SK-N-SH (cell line): ENCODE results near the gene CHD9. TPM values are rescaled to one million over a fixed set of nuclear protein-coding genes. Genes with fewer than 3 reads are reported as not detected.
A peak's percentile ranks its signal among the peaks of the same experiment; 100 is the strongest.

Source experiments
- CTCF ChIA-PET: fragments of 300-600, 350-600 bp; formaldehyde crosslinking; extraction: SDS; loops from one replicate; lab custom pipeline; 2021; lab: Yijun Ruan, JAX
- POLR2A ChIA-PET: fragments of 350-600 bp; sonication (Branson Sonifier 250); formaldehyde crosslinking; extraction: SDS; loops from one replicate; lab custom pipeline; 2020; ENCODE audit warnings: antibody characterized with exemption, inconsistent platforms; lab: Yijun Ruan, JAX
- DNase-seq: peaks from one replicate; pipeline ENCODE4 v3.0.0; 2012
- H2AFZ ChIP-seq: fragments of 200-600 bp; sonication (generic); 2 replicates; pipeline ENCODE4 v1.8.1; 2016; ENCODE audit warnings: antibody characterized with exemption, mild to moderate bottlenecking, low read depth
- H3F3A ChIP-seq: fragments of 200-600 bp; sonication (generic); replicated peaks from 2 replicates; pipeline ENCODE3; 2016; ENCODE audit warnings: antibody characterized with exemption, mild to moderate bottlenecking; ENCODE audit not compliant: insufficient read depth
- H3K27ac ChIP-seq, 2 experiments: fragments of 200-500 bp in 1 of 2; fragments of 200-600 bp in 1 of 2; sonication (Bioruptor generic) in 1 of 2; sonication (generic), shearing (Covaris generic) in 1 of 2; 2 replicates each; pipeline versions ENCODE4 v1.5.1 to v1.6.1; 2014 to 2016; ENCODE audit warnings: low read depth in 2 of 2, inconsistent platforms in 1 of 2, low read length in 1 of 2, mild to moderate bottlenecking in 1 of 2, mixed read lengths in 1 of 2
- H3K27me3 ChIP-seq: fragments of 200-600 bp; sonication (generic), shearing (Covaris generic); 2 replicates; pipeline ENCODE4 v1.6.1; 2016; ENCODE audit warnings: mixed run types; ENCODE audit not compliant: insufficient read depth
- H3K36me3 ChIP-seq, 2 experiments: fragments of 200-500 bp in 1 of 2; fragments of 200-600 bp in 1 of 2; sonication (Bioruptor generic) in 1 of 2; sonication (generic) in 1 of 2; replicated peaks in 1 of 2; 2 replicates each; pipeline versions ENCODE3 to v1.5.1; 2014 to 2016; ENCODE audit warnings: low read length in 1 of 2, mild to moderate bottlenecking in 1 of 2; ENCODE audit not compliant: insufficient read depth in 2 of 2, control insufficient read depth in 1 of 2
- H3K4me1 ChIP-seq, 2 experiments: fragments of 200-500 bp in 1 of 2; fragments of 200-600 bp in 1 of 2; sonication (Bioruptor generic) in 1 of 2; sonication (generic), shearing (Covaris generic) in 1 of 2; 2 replicates each; pipeline versions ENCODE4 v1.5.1 to v1.6.1; 2014 to 2016; ENCODE audit warnings: low read depth in 1 of 2, low read length in 1 of 2, mixed run types in 1 of 2; ENCODE audit not compliant: insufficient read depth in 2 of 2, control insufficient read depth in 1 of 2
- H3K4me2 ChIP-seq: fragments of 200-600 bp; sonication (generic), shearing (Covaris generic); 2 replicates; pipeline ENCODE4 v1.6.1; 2017; ENCODE audit warnings: mixed run types
- H3K4me3 ChIP-seq, 2 experiments: fragments of 200-500 bp in 1 of 2; fragments of 200-600 bp in 1 of 2; sonication (Bioruptor generic) in 1 of 2; sonication (generic), shearing (Covaris generic) in 1 of 2; 2 replicates each; pipeline versions ENCODE4 v1.5.1 to v1.8.1; 2014 to 2016; ENCODE audit warnings: low read depth in 2 of 2, inconsistent platforms in 1 of 2, low read length in 1 of 2, mild to moderate bottlenecking in 1 of 2, mixed read lengths in 1 of 2, moderate library complexity in 1 of 2
- H3K79me2 ChIP-seq: fragments of 200-600 bp; sonication (generic); 2 replicates; pipeline ENCODE4 v1.8.1; 2017; ENCODE audit warnings: mild to moderate bottlenecking; ENCODE audit not compliant: insufficient read depth
- H3K9ac ChIP-seq: fragments of 200-600 bp; sonication (generic); 2 replicates; pipeline ENCODE4 v1.6.1; 2017; ENCODE audit warnings: mixed run types
- H3K9me2 ChIP-seq: fragments of 200-600 bp; sonication (generic); 2 replicates; pipeline ENCODE4 v1.6.1; 2017; ENCODE audit warnings: mixed run types
- H3K9me3 ChIP-seq: fragments of 200-600 bp; sonication (generic); 2 replicates; pipeline ENCODE4 v1.6.1; 2017; ENCODE audit warnings: mixed run types, mild to moderate bottlenecking, moderate library complexity
- H4K20me1 ChIP-seq: fragments of 200-600 bp; sonication (generic); 2 replicates; pipeline ENCODE4 v1.6.1; 2017; ENCODE audit warnings: mild to moderate bottlenecking, mixed run types; ENCODE audit not compliant: insufficient read depth
- CHD2 ChIP-seq: fragments of 150-350 bp; IDR thresholded peaks from 2 replicates; pipeline ENCODE4 v1.6.1; 2018; ENCODE audit warnings: low read length; ENCODE audit not compliant: partially characterized antibody
- EP300 ChIP-seq, 2 experiments: IDR thresholded peaks; 2 replicates each; pipeline versions ENCODE4 v1.4.0 to v1.6.1; 2012; ENCODE audit warnings: borderline replicate concordance in 1 of 2, low read depth in 1 of 2, low read length in 1 of 2
- FOSL2 ChIP-seq: IDR thresholded peaks from 2 replicates; pipeline ENCODE4 v1.4.0; 2012; ENCODE audit warnings: low read depth, mild to moderate bottlenecking, moderate library complexity, borderline replicate concordance
- GABPA ChIP-seq: IDR thresholded peaks from 2 replicates; pipeline ENCODE4 v1.4.0; 2012; ENCODE audit warnings: low read depth, mild to moderate bottlenecking
- GATA2 ChIP-seq: sonication (generic); formaldehyde crosslinking; IDR thresholded peaks from 2 replicates; pipeline ENCODE4 v1.5.0; 2020; ENCODE audit warnings: mild to moderate bottlenecking, missing genetic modification reagents
- JUND ChIP-seq: IDR thresholded peaks from 2 replicates; pipeline ENCODE4 v1.4.0; 2012
- MXI1 ChIP-seq: IDR thresholded peaks from 2 replicates; pipeline ENCODE4 v1.6.1; 2012; ENCODE audit warnings: mild to moderate bottlenecking, low read depth, low read length, improper control_type of control experiment
- NFIC ChIP-seq: IDR thresholded peaks from 2 replicates; pipeline ENCODE4 v1.4.0; 2012; ENCODE audit warnings: borderline replicate concordance
- POLR2AphosphoS5 ChIP-seq: IDR thresholded peaks from 2 replicates; pipeline ENCODE4 v1.6.1; 2012; ENCODE audit warnings: low read depth, low read length
- RFX5 ChIP-seq: IDR thresholded peaks from 2 replicates; pipeline ENCODE4 v1.6.1; 2012; ENCODE audit warnings: mild to moderate bottlenecking, improper control_type of control experiment, low read length
- TCF12 ChIP-seq: IDR thresholded peaks from 2 replicates; pipeline ENCODE4 v1.4.0; 2012
- TEAD4 ChIP-seq: IDR thresholded peaks from 2 replicates; pipeline ENCODE4 v1.4.0; 2012; ENCODE audit warnings: mild to moderate bottlenecking, borderline replicate concordance; ENCODE audit not compliant: insufficient read depth
- YY1 ChIP-seq: IDR thresholded peaks from 2 replicates; pipeline ENCODE4 v1.4.0; 2012; ENCODE audit warnings: low read depth, mild to moderate bottlenecking
- WGBS: methylation state at CpG from one replicate; pipeline ENCODE4 v1.1.6; 2017; ENCODE audit warnings: low lambda C conversion rate; 5-methylcytosine and 5-hydroxymethylcytosine counted together
- polyA plus RNA-seq, 3 experiments: library from polyadenylated mRNA; depleted of rRNA; stranded (reverse); fragments of >200 nt; gene quantifications; 2 replicates each; pipeline ENCODE4 v1.2.3, GENCODE V29; 2012
- TF ChIP-seq, protein P1 (sequence below): IDR thresholded peaks from 2 replicates; pipeline ENCODE4; 2012
- TF ChIP-seq, protein P2 (sequence below): fragments of 150-350 bp; IDR thresholded peaks from 2 replicates; pipeline ENCODE4 v1.6.1; 2016; ENCODE audit warnings: mild to moderate bottlenecking, low read depth, low read length
- TF ChIP-seq, protein P3 (sequence below): IDR thresholded peaks from 2 replicates; pipeline ENCODE4 v1.4.0; 2012; ENCODE audit warnings: low read depth, borderline replicate concordance
- TF ChIP-seq, protein P4 (sequence below): IDR thresholded peaks from 2 replicates; pipeline ENCODE4 v1.4.0; 2012; ENCODE audit warnings: low read depth
- TF ChIP-seq, protein P5 (sequence below): fragments of 200-600 bp; sonication (generic); IDR thresholded peaks from 2 replicates; pipeline ENCODE4 v1.6.1; 2017; ENCODE audit warnings: antibody characterized with exemption, mild to moderate bottlenecking, moderate library complexity

CHD9 gene
- polyA plus RNA-seq, 1 of the 3 experiments (the other 2 are of a cell fraction): 6.2 TPM

DNA sequence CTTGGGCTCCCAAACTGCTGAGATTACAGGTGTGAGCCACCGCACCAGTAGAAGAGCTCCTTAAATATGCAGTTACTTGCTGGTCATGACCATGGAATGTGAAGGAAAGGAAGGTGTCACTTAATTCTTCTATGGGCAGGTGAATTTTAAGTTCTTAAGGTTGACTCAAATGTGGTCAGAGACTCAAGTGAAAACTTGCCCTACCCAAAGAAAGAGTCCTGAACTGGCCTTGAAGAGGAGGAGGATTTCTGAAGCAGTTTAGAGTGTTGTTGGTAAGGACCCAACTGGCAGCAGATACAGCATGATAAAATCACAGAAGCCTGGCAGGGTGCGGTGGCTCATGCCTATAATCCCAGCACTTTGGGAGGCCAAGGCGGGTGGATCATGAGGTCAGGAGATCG lies 29.4 kb downstream of the CHD9 start:
- peaks cover 34% of the 10 kb centered on the region for H3K79me2 ChIP-seq
- H3K4me2 ChIP-seq: no peak overlapping the region
- H3K9ac ChIP-seq: no peak overlapping the region
- ChIA-PET CTCF (interaction anchor here (1.1 to 2.4 kb wide), 2 partner anchors 15 to 124 kb away, joined by 3 to 14 read pairs; no protein-coding TSS in a partner anchor), POLR2A (no interaction called here)
- no peaks in the 10 kb centered on the region for H3K9me2 ChIP-seq
- H3K4me1 ChIP-seq: peaks cover 64 to 73% of the 10 kb centered on the region in 2 experiments
- no peak overlapping the region for H3K4me3 ChIP-seq
- DNase-seq: no peak
- peaks cover 46% of the 10 kb centered on the region for H3F3A ChIP-seq
- H3K9me3 ChIP-seq: no peaks in the 10 kb centered on the region
- no peaks in the 10 kb centered on the region for H3K36me3 ChIP-seq
- WGBS: 88% methylated on average over 4 of the region's 4 CpGs
- H2AFZ ChIP-seq: no peak overlapping the region
- H4K20me1 ChIP-seq: no peaks in the 10 kb centered on the region
- no peak for TF ChIP-seq YY1
- no peak for TF ChIP-seq EP300 (IDR thresholded peaks at IDR 0.05; ENCODE audit: borderline replicate concordance in 1 of 2, low read depth in 1 of 2, low read length in 1 of 2)
- TF ChIP-seq GABPA: no peak
- TF ChIP-seq TEAD4: no peak
- TF ChIP-seq GATA2: no peak
- TF ChIP-seq RFX5: no peak
- TF ChIP-seq POLR2AphosphoS5: no peak
- TF ChIP-seq, protein P1, sequence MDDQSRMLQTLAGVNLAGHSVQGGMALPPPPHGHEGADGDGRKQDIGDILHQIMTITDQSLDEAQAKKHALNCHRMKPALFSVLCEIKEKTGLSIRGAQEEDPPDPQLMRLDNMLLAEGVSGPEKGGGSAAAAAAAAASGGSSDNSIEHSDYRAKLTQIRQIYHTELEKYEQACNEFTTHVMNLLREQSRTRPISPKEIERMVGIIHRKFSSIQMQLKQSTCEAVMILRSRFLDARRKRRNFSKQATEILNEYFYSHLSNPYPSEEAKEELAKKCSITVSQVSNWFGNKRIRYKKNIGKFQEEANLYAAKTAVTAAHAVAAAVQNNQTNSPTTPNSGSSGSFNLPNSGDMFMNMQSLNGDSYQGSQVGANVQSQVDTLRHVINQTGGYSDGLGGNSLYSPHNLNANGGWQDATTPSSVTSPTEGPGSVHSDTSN: no peak
- TF ChIP-seq, protein P2, sequence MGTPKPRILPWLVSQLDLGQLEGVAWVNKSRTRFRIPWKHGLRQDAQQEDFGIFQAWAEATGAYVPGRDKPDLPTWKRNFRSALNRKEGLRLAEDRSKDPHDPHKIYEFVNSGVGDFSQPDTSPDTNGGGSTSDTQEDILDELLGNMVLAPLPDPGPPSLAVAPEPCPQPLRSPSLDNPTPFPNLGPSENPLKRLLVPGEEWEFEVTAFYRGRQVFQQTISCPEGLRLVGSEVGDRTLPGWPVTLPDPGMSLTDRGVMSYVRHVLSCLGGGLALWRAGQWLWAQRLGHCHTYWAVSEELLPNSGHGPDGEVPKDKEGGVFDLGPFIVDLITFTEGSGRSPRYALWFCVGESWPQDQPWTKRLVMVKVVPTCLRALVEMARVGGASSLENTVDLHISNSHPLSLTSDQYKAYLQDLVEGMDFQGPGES: no peak
- TF ChIP-seq TCF12: no peak
- TF ChIP-seq, protein P3, sequence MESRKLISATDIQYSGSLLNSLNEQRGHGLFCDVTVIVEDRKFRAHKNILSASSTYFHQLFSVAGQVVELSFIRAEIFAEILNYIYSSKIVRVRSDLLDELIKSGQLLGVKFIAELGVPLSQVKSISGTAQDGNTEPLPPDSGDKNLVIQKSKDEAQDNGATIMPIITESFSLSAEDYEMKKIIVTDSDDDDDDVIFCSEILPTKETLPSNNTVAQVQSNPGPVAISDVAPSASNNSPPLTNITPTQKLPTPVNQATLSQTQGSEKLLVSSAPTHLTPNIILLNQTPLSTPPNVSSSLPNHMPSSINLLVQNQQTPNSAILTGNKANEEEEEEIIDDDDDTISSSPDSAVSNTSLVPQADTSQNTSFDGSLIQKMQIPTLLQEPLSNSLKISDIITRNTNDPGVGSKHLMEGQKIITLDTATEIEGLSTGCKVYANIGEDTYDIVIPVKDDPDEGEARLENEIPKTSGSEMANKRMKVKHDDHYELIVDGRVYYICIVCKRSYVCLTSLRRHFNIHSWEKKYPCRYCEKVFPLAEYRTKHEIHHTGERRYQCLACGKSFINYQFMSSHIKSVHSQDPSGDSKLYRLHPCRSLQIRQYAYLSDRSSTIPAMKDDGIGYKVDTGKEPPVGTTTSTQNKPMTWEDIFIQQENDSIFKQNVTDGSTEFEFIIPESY: no peak
- TF ChIP-seq CHD2: no peak
- TF ChIP-seq, protein P4, sequence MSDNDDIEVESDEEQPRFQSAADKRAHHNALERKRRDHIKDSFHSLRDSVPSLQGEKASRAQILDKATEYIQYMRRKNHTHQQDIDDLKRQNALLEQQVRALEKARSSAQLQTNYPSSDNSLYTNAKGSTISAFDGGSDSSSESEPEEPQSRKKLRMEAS: no peak
- TF ChIP-seq FOSL2: no peak
- TF ChIP-seq JUND: no peak
- TF ChIP-seq NFIC: no peak
- TF ChIP-seq MXI1: no peak
- TF ChIP-seq, protein P5, sequence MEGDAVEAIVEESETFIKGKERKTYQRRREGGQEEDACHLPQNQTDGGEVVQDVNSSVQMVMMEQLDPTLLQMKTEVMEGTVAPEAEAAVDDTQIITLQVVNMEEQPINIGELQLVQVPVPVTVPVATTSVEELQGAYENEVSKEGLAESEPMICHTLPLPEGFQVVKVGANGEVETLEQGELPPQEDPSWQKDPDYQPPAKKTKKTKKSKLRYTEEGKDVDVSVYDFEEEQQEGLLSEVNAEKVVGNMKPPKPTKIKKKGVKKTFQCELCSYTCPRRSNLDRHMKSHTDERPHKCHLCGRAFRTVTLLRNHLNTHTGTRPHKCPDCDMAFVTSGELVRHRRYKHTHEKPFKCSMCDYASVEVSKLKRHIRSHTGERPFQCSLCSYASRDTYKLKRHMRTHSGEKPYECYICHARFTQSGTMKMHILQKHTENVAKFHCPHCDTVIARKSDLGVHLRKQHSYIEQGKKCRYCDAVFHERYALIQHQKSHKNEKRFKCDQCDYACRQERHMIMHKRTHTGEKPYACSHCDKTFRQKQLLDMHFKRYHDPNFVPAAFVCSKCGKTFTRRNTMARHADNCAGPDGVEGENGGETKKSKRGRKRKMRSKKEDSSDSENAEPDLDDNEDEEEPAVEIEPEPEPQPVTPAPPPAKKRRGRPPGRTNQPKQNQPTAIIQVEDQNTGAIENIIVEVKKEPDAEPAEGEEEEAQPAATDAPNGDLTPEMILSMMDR: no peak
- H3K27me3 ChIP-seq: no peaks in the 10 kb centered on the region
- peak overlapping the region; percentile 99 to 100 for H3K27ac ChIP-seq
